ENCODE results near the gene LAMB3.

DNA sequence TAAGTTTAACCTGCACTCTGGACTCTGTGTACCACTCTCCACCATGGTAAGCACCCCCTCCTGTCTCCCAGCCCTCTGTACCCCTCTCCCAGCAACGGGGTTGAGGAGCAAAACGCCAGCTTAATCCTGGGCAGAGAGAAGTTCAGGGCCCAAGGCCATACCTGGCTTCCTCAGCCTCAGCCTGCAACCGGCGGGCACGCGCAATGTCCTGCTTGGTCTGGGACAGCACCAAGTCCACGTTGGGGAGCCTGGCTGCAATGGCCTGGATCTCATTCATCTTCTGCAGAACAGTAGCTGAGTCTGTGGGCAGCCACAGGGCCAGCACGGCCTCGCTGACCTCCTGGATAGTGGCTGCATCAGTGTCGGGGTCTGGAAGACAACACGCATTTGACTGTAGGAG is 33.9 kb downstream of the LAMB3 start:
- TF ChIP-seq, protein P1, sequence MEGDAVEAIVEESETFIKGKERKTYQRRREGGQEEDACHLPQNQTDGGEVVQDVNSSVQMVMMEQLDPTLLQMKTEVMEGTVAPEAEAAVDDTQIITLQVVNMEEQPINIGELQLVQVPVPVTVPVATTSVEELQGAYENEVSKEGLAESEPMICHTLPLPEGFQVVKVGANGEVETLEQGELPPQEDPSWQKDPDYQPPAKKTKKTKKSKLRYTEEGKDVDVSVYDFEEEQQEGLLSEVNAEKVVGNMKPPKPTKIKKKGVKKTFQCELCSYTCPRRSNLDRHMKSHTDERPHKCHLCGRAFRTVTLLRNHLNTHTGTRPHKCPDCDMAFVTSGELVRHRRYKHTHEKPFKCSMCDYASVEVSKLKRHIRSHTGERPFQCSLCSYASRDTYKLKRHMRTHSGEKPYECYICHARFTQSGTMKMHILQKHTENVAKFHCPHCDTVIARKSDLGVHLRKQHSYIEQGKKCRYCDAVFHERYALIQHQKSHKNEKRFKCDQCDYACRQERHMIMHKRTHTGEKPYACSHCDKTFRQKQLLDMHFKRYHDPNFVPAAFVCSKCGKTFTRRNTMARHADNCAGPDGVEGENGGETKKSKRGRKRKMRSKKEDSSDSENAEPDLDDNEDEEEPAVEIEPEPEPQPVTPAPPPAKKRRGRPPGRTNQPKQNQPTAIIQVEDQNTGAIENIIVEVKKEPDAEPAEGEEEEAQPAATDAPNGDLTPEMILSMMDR (IDR thresholded peaks at IDR 0.05) = no peak
- TF ChIP-seq POLR2A (IDR thresholded peaks at IDR 0.05) = no peak
